Upper lobe of left lung (tissue), 6 donors: ENCODE data around the gene CXCR4. TPM values are rescaled to one million over a fixed set of nuclear protein-coding genes. Genes with fewer than 3 reads are reported as not detected.

ENCODE experiments used
- ATAC-seq, 2 donors: fragments of 200-7000 bp; cut with Tn5 transposase; one replicate each; pipeline ENCODE4 v1.9.1; 2022; ENCODE audit warnings: mild to moderate bottlenecking in 2 of 2, moderate library complexity in 2 of 2; ENCODE audit not compliant: low FRiP score in 2 of 2
- DNase-seq, 2 donors: peaks; one replicate each; pipeline ENCODE4 v3.0.0-alpha.2; 2019 to 2020
- H3K27ac ChIP-seq, 4 donors: fragments of 200-600 bp; sonication (generic); one replicate each; pipeline ENCODE4 v1.5.1; 2016 to 2019
- H3K27me3 ChIP-seq, 4 donors: fragments of 200-600 bp; sonication (generic); one replicate each; pipeline ENCODE4 v1.5.1; 2017 to 2019
- H3K36me3 ChIP-seq, 4 donors: fragments of 200-600 bp; sonication (generic); one replicate each; pipeline ENCODE4 v1.5.1; 2016 to 2019
- H3K4me1 ChIP-seq, 4 donors: fragments of 200-600 bp; sonication (generic); one replicate each; pipeline ENCODE4 v1.5.1; 2018 to 2019
- H3K4me3 ChIP-seq, 4 donors: fragments of 200-600 bp; sonication (generic); one replicate each; pipeline ENCODE4 v1.5.1; 2017 to 2019; ENCODE audit warnings: mild to moderate bottlenecking in 2 of 4, moderate library complexity in 1 of 4
- H3K9me3 ChIP-seq, 4 donors: fragments of 200-600 bp; sonication (generic); one replicate each; pipeline ENCODE4 v1.5.1; 2018 to 2019
- EP300 ChIP-seq, 4 donors: sonication (generic); formaldehyde crosslinking; IDR thresholded peaks; one replicate each; pipeline ENCODE4 v1.5.1; 2017; ENCODE audit warnings: antibody characterized with exemption in 4 of 4, control low read depth in 2 of 4
- POLR2A ChIP-seq, 4 donors: fragments of 450-650 bp; IDR thresholded peaks; one replicate each; pipeline ENCODE4 v1.5.1; 2016 to 2017; ENCODE audit warnings: antibody characterized with exemption in 4 of 4, mild to moderate bottlenecking in 2 of 4
- POLR2AphosphoS5 ChIP-seq, 2 donors: sonication (generic); formaldehyde crosslinking; IDR thresholded peaks; one replicate each; pipeline ENCODE4 v1.5.1; 2017; ENCODE audit warnings: antibody characterized with exemption in 2 of 2
- WGBS, 2 donors: methylation state at CpG; one replicate each; pipeline ENCODE4 v1.1.5; 2017 to 2018; 5-methylcytosine and 5-hydroxymethylcytosine counted together
- total RNA-seq, 6 donors: library from RNA; depleted of rRNA in 4 of 6; stranded (reverse); fragments of >200 nt in 4 of 6; gene quantifications; one replicate each; pipeline versions ENCODE4 v1.1.0 to v1.2.1, GENCODE V29; 2016 to 2021
- TF ChIP-seq, protein P1 (sequence below), 6 experiments: fragments of 450-650 bp in 4 of 6; fragments of 200-600 bp in 2 of 6; sonication (generic) in 2 of 6; IDR thresholded peaks; one replicate each; pipeline ENCODE4 v1.5.1; 2016 to 2019; ENCODE audit warnings: antibody characterized with exemption in 6 of 6
- donor health status: DM: no; HTN: no; CAD: no; lungs with moderate emphysema.
- donor health status: DM: no; HTN: yes; CAD: no; lungs with severe emphysema.

Gene CXCR4
- total RNA-seq, 6 donors from 2014 or later: 27.3 to 71.2 (median 56.6) TPM

DNA sequence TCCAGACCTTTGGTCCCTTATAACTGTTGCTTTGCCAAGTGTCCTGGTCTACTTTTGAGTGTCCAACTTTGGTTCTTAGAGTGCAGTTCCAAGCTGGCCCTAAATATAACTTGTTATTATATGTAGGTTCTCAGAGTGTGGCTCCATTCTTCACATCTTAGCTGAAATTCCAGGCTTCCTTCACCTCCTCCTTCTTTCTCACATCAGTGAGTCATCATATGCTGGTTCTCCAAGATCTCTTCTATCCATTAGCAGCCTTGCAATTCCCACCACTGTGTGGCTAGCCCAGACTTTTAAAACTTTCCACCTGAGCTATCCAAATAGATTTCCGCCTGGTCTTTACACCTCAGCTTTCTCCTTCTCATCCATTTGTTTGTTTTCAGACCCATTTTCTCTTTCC, 12.6 kb upstream of the CXCR4 start:
- DNase-seq (no peak), ATAC-seq (no peak)
- peak overlapping the region in 1 of 4 donors; percentile 78 for H3K27ac ChIP-seq
- H3K4me3 ChIP-seq: no peak overlapping the region
- no peaks in the 10 kb centered on the region for H3K36me3 ChIP-seq
- no peaks in the 10 kb centered on the region for H3K27me3 ChIP-seq
- TF ChIP-seq POLR2AphosphoS5 (IDR thresholded peaks at IDR 0.05) (no peak), EP300 (IDR thresholded peaks at IDR 0.05) (no peak), POLR2A (IDR thresholded peaks at IDR 0.05) (no peak)
- TF ChIP-seq, protein P1, sequence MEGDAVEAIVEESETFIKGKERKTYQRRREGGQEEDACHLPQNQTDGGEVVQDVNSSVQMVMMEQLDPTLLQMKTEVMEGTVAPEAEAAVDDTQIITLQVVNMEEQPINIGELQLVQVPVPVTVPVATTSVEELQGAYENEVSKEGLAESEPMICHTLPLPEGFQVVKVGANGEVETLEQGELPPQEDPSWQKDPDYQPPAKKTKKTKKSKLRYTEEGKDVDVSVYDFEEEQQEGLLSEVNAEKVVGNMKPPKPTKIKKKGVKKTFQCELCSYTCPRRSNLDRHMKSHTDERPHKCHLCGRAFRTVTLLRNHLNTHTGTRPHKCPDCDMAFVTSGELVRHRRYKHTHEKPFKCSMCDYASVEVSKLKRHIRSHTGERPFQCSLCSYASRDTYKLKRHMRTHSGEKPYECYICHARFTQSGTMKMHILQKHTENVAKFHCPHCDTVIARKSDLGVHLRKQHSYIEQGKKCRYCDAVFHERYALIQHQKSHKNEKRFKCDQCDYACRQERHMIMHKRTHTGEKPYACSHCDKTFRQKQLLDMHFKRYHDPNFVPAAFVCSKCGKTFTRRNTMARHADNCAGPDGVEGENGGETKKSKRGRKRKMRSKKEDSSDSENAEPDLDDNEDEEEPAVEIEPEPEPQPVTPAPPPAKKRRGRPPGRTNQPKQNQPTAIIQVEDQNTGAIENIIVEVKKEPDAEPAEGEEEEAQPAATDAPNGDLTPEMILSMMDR (IDR thresholded peaks at IDR 0.05): no peak
- 88 to 100% methylated on average over 1 of the region's 1 CpG for WGBS, 2 donors
- H3K4me1 ChIP-seq: peaks cover 0 to 22% (median 2%) of the 10 kb centered on the region in 4 donors
- no peaks in the 10 kb centered on the region for H3K9me3 ChIP-seq

DNA sequence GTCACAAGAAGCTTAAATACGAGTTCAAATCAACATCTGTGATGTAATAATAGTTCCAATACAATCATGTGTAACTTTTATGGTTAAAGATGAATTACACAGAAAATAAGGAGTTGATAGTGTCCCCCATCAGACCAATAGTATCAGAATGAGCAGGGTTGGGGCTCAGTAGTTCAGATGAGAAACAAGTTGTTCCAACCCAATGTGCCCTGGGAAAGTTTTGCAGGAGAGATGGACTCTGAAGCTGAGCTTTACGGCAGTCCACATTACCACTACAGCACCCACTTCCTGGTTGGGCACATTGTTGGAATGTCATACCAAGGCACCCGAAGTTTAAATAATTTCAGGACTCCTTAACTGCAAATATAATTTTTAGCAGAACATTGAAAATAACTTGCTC, 12.1 kb upstream of the CXCR4 start:
- DNase-seq (no peak), ATAC-seq (no peak)
- Histone ChIP-seq H3K27me3 (no peaks in the 10 kb centered on the region), H3K4me3 (no peak overlapping the region), H3K4me1 (peaks cover 0 to 17% (median 1%) of the 10 kb centered on the region in 4 donors), H3K9me3 (no peaks in the 10 kb centered on the region), H3K27ac (peak overlapping the region in 1 of 4 donors; percentile 69), H3K36me3 (no peaks in the 10 kb centered on the region)
- WGBS, 2 donors: 67 to 72% methylated on average over 3 of the region's 3 CpGs
- TF ChIP-seq POLR2AphosphoS5 (IDR thresholded peaks at IDR 0.05) (no peak), EP300 (IDR thresholded peaks at IDR 0.05) (no peak), POLR2A (IDR thresholded peaks at IDR 0.05) (no peak)
- TF ChIP-seq, protein P1 (IDR thresholded peaks at IDR 0.05): no peak

DNA sequence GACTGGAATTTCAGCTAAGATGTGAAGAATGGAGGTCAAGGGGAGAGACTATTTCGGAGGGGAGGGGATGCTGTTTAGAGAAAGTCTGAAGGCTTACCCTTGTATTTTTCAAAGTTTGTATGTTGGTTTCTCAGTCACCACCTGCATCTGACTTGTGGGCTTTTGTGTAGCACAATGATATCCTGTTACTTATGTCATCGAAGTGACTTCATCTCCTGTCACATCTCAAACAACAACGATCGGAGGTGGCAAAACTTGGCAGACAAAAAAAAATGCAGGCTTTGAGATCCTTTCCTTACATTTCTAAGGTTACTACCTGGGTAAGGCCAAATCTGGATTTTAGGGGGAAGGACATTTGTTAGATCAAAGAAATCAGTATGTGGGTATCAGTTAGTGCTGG, 11.7 kb upstream of the CXCR4 start:
- no peaks in the 10 kb centered on the region for H3K27me3 ChIP-seq
- no peaks in the 10 kb centered on the region for H3K9me3 ChIP-seq
- 49 to 54% methylated on average over 4 of the region's 4 CpGs for WGBS, 2 donors
- peaks cover 0 to 15% (median 1%) of the 10 kb centered on the region in 4 donors for H3K4me1 ChIP-seq
- DNase-seq (no peak), ATAC-seq (no peak)
- H3K36me3 ChIP-seq: no peaks in the 10 kb centered on the region
- H3K4me3 ChIP-seq: no peak overlapping the region
- peak overlapping the region in 2 of 4 donors; percentile 49 to 69 for H3K27ac ChIP-seq
- TF ChIP-seq EP300 (IDR thresholded peaks at IDR 0.05): peak in 1 of 4 donors; percentile 41
- TF ChIP-seq POLR2AphosphoS5 (IDR thresholded peaks at IDR 0.05): no peak
- peak in 2 of 4 donors; percentile 31 to 63 for TF ChIP-seq POLR2A (IDR thresholded peaks at IDR 0.05)
- TF ChIP-seq, protein P1 (IDR thresholded peaks at IDR 0.05): no peak

DNA sequence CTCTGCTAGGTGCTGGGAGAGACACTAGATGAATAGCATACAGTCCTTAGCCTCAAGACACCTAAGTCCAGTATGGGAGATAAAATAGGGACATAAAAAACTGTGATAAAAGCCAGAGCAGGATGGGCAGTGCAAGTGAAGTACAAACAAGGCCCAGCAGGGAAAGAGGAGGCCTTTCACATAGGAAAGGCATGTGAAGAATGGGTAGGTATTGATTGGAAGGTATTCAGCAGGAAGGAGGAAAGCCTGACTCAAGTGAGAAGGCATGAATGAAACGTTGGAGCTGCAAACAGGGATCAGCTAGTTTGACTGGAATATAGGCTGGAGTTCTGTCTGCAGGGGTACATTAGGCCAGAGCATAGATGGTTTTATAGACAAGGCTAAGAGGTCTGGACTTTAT, 11.0 kb upstream of the CXCR4 start:
- WGBS, 2 donors: 50 to 57% methylated on average over 1 of the region's 1 CpG
- no peak for ATAC-seq

More for the DNA sequence above, 11.0 kb upstream of the CXCR4 start:
- TF ChIP-seq, protein P1 (IDR thresholded peaks at IDR 0.05): no peak
- TF ChIP-seq POLR2AphosphoS5 (IDR thresholded peaks at IDR 0.05) (no peak), POLR2A (IDR thresholded peaks at IDR 0.05) (no peak), EP300 (IDR thresholded peaks at IDR 0.05) (no peak)
- Histone ChIP-seq H3K27ac (peak overlapping the region in 3 of 4 donors; percentile 27 to 69 (median 49)), H3K27me3 (no peaks in the 10 kb centered on the region), H3K4me1 (peaks cover 0 to 10% (median 2%) of the 10 kb centered on the region in 4 donors), H3K4me3 (no peak overlapping the region), H3K36me3 (no peaks in the 10 kb centered on the region), H3K9me3 (no peaks in the 10 kb centered on the region)
- DNase-seq: no peak
